ENCODE measurements around the gene PDIK1L.
"Not testable (repeated sequence)": the region's sequence is repeated elsewhere in the genome, so short reads cannot be mapped to it uniquely, and the experiment has no call there.

Gene PDIK1L

DNA sequence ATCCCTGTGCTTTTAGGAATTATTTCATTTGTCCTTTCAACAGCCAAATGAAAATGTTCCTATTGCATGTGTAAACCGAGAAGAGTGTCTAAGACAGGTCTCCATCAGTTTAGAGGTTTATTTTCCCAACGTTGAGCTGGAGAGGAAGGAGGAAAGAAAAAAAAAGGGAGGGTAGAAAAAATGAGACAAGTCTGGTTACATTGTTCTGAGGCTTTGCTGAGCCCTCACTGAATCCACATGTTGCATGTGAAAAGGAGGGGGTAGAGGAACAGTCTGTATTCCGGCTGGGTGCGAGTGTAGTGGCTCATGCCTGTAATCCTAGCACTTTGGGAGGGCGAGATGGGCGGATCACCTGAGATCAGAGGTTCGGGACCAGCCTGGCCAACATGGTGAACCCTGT lies 19.2 kb upstream of the PDIK1L start:
- DNase-seq: no peak

DNA sequence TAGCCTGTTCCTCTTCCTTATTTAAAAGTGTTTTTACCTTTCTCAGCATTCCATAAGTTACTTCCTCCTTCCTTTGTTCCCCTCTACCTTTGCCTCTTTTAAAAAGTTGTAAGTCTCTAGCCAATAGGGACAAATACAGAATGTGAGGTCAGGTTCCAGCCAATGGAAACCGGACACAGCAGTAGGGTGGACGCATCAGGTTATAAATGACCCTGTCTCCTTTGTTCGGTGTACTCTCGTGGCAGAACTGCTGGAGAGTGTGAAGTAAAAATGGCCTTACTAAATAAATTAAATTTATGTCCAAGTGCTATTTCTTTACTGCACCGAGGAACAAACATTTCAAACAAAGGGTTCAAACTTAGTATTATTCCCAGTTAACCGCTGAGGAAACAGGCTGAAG lies 18.1 kb upstream of the PDIK1L start:
- DNase-seq: not testable (repeated sequence)

DNA sequence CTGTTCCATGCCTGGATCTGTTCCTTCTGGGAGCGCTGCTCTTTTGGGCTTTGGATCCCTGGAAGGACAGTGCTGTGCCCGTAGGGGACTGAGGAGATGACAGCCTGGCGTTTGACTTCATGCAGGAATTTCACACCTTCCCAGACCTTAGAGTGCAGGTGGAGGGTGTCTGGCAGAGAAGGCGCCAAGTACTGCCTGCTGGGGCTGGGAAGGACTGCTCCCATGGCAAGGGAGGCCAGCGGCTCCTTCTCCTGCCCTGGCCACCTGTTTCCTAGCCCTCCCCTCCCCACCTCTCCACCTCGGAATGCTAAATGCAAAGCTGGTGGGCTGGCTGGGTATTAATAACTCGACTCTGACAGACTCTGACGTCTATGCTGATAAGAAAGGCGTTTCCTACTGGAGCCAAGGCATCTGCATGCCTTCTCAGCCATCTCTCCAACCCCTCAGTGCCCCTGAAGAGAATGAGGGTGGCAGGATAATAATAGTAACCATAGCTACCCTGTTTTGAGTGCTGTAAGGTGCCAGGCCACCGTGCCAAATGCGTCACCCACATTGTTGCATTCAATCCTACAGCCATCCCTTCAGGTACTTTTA lies 17.5 kb upstream of the PDIK1L start:
- no peak for DNase-seq

DNA sequence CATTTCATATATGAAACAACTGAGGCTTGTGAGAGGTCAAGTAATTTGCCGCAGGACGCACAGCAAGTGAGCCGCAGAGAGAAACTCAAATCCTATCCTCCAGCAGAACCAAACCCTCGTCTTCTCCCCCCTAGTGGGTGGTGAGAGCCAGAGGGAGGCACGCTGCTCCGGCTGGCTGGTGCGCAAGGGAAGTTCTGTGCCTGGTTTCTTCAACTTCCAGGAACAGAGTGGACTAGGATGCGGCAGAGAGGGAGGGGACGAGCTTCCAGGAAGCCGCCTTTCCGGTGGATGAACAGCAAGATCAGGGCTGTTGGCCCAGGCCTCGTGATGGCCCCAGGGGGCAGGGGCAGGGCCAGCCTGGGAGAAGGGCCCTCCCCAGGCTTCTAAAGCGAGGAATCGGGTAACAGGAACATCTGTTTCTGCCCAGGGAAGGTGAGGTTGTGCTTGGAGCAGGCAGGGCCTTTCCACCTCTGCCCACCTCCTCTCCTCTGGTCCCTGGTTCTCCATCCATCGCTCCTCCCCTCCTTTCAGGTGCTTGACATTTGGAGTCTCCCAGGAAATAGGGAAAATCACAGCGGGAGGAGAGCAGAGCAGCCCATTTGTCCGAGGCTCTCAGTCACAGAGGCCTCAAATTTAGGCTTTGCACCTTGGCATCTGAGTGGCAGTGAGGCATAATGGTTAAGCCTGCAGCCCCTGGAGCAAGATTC lies 16.8 kb upstream of the PDIK1L start:
- DNase-seq: no peak

DNA sequence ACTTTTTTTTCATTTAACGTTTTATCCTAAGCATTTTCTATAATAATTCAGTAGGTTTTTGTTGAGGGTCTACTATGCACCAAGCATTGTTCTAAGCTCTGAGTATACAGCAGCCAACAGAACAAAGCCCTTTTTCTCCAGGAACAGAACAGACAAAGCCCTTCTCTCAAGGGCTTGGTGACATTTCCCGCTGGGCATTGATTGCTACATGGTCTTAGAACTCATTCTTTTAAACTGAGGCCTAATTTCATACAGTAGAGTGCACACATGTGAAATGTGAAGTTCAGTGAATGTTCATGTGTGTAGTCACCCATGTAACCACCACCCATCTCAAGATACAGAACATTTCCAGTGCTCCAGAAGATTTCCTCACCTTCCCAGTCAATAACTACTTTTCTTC lies 15.2 kb upstream of the PDIK1L start:
- DNase-seq: no peak

DNA sequence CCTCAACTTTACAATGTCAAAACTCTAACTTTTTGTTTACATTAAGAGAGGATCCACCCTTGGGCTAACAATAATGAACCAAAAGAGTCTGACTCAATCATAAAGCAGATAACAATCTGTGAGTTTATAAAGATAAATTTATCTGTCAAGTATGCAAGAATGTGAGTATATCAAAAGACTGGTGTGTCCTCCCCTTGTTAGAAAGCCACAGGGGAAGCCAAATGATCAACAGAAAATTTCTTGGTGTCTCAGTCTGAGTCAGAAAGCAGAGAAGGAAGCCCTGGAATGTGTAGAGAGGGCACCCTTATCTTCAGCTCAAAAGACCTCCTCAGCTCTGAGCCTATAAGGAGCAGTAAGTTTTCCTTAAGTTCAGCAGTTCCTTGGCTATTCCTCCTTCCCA lies 13.9 kb upstream of the PDIK1L start:
- DNase-seq: no peak

DNA sequence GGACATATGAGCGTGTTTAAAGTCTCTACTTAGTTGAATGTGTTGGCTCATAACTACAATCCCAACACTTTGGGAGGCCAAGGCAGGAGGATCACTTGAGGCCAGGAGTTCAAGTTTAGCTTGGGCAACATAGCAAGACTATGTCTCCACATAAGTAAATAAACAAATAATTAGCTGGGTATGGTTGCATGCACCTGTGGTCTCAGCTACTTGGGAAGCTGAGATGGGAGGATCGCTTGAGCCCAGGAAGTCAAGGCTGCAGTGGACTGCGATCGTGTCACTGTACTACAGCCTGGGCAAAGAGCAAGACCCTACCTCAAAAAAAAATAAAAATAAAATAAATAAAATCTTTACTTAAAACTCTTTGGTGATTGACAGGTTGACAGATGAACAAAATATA lies 13.0 kb upstream of the PDIK1L start:
- DNase-seq: no peak

DNA sequence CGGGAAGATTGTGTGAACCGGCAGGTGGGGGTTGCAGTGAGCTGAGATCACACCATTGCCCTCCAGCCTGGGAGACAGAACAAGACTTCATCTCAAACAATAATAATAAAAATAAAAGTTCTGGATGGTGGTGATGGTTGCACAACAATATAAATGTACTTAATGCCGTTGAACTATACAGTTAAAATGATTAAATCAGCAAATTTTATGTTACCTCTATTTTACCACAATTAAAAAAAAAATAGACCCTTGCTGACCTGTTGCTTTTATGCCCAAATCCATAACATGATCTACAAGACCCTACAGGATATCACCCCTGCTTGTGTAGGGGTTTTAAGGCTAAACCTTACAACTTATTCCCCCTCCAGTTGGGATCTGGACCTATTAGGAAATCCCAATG lies 11.8 kb upstream of the PDIK1L start:
- no peak for DNase-seq

DNA sequence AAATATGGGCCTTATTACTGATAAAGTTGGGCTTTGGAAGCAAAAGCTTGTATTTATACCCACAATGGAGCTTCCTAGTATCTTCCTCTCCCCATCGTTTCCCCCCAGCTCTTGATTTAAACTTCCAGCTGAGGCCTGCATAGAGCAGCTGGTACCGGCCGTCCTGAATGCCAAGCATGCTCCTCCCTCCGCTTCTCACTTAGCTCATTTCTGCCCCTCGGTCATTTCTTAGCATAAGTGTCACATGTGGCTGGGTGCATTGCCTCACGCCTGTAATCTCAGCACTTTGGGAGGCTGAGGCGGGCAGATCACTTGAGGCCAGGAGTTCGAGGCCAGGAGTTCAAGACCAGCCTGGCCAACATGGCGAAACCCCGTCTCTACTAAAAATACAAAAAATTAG lies 11.4 kb upstream of the PDIK1L start:
- not testable (repeated sequence) for DNase-seq

DNA sequence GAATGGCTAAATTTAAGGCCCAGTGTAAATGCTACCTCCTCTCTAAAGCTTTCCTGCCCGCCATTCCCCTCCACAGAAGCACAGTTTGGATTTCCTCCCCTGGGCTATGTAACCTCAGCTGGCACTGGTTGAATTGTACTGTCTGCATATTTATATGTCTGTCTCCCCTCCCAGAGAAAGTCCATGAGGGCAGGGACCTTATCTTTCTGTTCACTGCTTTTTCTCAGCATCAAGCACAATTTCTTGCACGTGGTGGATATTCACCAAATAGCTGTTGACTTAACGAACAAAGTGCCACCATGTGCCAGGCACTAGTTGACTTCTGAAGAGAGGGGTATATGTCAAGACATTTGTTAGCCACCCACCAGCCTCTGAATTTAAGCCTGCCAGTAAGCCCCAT lies 9.5 kb upstream of the PDIK1L start:
- DNase-seq: no peak

DNA sequence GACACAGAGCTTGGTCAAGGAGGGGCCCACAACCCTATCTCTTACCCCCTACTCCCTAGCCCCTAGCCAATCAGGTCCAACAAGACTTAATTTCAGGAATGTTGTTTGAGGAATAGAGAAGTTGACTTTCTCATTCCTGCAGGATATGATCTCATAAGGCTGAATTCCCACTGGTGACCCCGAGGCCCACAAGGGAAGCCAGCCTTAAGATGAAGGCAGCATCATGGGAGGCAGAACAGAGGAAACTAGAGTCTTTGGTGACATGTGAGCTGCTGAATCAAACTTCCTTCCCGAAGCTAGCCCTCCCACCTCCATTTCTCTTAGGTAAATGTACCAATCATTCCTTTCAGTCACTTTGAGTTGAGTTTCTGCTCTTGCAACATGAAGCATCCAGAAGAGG lies 9.1 kb upstream of the PDIK1L start:
- no peak for DNase-seq

DNA sequence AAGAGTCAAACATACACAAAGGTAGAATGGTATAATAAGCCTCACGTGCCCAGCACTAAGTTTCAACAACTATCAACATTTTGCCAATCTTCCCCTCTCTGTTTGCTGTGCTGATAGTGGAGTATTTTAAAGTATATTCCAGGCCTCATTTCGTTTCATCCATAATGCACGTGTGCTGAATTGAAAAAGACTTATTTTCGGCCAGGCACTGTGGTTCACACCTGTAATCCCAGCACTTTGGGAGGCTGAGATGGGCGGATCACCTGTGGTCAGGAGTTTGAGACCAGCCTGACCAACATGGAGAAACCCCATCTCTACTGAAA lies 6.4 kb upstream of the PDIK1L start:
- not testable (repeated sequence) for DNase-seq

DNA sequence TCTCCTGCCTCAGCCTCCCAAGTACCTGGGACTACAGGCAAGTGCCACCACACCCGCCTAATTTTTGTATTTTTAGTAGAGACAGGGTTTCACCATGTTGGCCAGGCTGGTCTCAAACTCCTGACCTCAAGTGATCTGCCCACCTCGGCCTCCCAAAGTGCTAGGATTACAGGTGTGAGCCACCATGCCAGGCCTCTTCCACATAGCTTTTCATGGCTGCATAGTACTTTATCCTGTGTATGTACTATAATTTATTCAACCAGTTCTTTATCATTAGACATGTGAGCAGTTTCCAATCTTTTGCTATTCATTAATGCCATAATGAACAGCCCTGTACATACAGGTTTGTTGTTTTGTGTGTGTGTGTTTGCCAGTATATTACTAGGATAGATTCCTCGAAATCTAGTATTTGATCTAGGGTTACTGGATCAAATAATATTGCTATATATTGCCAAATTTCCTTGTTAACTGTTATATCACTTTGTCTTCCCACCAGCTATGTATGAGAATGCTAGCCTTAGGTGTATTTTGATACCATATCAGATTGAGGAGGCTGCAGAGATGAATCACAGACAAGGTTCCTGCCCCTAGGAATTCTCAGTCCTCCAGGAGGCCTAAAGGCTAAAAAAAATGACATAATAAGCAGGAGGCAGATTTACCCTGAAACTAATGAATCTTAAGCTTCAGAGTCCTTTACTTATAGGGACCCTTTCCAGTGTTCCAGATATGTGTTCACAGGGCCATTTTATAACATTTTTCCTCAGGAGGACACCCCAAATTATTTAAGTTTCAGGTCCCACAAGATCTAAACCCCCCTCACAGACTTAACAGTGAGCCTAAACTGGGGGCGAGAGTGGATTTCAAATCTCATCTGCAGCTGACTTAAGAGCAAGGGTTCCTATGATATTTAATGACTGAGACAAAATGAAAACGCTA lies 2.1 kb upstream of the PDIK1L start:
- no peak for DNase-seq

DNA sequence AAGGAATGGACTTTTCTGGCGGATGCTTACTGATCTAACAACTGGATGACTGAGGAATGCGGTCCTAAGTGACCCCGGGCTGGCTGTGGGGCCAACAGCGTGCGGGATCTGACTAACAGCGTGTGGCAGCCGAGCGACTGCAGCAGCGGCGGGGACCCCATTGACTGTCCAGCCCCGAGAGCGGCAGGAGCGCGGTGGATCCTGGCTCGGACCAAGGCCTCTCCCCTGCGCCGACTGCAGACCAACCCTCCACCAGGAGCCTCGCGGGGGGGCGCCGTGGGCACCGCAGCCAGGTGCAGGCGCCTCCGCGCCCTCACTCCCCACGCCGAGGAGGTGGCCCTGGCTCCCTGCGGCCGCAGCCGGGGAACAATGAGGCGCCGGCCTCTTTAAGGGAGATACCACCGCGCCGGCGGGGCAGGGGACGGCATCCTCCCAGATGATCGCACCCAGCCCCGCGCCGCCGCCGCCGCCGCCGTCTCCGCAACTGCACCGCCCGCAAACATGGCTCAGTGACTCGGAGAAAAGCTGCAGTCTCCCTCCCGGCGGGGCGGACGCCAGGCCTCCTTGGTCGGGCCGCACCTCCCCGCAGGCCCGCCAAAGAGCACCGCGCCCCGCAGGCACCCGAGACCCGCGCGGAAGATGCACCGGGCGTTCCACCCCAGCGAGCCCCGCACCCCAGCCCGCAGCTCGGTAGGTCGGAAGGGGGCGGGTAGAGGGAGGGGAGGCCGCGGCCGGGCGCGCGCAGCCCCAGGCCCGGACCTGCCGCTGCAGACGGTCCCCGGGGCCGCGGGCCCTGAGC lies 694 bp upstream of the PDIK1L start:
- DNase-seq: peak; percentile 73 to 80

DNA sequence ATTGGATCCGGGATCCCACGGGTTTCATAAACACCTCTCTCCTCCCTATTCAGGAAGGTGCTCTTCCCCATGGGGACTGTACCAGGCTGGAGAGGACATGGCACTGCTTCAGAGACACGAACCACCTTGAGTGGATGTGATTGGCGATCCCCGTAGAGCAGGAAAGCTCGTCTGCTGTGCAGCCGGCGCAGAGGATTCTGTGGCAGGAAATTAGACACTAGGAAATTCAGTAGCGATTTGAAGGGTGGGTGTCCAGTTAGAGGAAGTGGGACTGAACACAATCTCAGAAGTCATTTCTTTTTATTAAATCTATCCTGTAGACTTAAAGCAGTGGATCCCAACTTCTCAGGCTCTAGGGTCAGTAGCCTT lies 767 bp downstream of the PDIK1L start:
- DNase-seq: no peak

DNA sequence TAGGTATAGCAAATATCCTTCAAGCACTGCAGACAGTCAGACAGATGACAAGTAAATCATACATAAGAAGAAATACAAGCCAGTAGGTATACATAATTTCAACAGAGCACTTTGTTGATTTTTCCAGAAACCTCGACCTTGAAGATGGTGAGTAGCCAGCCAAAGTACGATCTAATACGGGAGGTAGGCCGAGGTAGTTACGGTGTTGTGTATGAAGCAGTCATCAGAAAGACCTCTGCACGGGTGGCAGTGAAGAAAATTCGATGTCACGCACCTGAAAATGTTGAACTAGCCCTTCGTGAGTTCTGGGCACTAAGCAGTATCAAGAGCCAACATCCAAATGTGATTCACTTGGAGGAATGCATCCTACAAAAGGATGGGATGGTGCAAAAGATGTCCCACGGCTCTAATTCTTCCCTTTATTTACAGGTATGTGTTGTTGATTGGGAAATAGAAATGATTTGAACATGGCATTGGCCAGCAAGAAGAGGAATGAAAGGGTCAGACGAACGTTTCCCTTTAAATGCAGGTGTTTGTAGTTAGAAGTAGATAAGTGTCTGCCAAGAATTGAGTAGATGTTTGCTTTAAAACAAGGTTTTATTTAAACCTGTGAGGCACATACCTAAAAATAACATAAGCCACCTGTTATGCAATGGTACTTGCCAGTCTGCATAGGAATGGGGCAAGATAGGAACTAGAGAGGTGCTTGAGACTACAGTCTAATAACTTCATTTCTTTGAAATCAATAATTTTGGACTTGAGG lies 2.7 kb downstream of the PDIK1L start:
- DNase-seq: no peak

DNA sequence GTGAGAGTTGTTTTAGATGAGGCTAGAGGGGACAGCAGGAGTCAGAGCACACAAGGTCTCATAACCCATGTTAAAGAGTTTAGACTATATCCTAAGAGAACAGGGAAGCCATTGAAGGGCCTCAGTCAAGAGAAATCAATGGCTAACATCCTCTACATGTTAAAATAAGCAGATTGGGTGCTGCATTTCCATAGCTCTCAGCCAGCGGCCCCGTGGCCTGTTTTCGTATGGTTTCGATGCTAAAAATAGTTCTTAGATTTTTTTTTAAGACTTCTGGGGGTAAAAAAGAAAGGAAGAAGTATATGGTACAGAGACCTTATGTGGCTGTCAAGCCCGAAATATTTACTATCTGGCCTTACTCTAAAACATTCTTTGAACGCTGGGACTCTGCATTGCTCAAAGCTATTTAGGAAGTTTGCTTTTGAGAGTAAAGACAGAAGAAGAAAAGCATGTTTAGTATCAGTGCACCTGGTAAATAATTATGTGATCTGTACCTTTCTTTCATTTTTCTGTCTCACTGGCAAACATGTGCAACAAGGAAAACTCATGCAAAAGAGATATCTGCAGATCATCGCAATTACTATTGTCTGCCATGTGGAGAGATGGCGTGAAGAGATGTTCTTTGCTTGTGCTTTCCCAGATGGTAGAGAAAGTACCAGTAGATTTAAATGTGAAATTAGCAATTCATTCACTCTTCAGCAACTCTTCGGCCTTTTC lies 8.4 kb downstream of the PDIK1L start:
- no peak for DNase-seq

DNA sequence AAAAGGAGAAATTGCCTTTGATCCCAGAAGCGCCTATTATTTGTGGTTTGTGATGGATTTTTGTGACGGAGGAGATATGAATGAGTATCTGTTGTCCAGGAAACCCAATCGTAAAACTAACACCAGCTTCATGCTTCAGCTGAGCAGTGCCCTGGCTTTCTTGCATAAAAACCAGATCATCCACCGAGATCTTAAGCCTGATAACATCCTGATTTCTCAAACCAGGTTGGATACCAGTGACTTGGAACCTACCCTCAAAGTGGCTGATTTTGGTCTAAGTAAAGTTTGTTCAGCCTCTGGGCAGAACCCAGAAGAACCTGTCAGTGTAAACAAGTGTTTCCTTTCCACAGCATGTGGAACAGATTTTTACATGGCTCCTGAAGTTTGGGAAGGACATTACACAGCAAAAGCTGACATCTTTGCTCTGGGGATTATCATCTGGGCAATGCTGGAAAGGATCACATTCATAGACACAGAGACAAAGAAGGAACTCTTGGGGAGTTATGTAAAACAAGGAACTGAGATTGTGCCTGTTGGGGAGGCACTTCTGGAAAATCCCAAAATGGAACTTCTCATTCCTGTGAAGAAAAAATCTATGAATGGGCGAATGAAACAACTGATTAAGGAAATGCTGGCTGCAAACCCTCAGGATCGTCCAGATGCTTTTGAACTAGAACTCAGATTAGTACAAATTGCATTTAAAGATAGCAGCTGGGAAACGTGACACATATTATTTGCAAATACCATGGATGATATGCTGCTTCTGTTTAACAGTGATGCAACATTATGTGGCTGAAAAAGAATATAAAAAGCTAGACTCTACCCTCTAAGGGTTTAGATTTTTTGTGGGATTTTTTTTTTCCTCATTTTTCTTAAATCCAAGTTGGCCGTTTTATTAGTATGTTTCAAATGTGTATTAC lies 10.5 kb downstream of the PDIK1L start:
- no peak for DNase-seq

DNA sequence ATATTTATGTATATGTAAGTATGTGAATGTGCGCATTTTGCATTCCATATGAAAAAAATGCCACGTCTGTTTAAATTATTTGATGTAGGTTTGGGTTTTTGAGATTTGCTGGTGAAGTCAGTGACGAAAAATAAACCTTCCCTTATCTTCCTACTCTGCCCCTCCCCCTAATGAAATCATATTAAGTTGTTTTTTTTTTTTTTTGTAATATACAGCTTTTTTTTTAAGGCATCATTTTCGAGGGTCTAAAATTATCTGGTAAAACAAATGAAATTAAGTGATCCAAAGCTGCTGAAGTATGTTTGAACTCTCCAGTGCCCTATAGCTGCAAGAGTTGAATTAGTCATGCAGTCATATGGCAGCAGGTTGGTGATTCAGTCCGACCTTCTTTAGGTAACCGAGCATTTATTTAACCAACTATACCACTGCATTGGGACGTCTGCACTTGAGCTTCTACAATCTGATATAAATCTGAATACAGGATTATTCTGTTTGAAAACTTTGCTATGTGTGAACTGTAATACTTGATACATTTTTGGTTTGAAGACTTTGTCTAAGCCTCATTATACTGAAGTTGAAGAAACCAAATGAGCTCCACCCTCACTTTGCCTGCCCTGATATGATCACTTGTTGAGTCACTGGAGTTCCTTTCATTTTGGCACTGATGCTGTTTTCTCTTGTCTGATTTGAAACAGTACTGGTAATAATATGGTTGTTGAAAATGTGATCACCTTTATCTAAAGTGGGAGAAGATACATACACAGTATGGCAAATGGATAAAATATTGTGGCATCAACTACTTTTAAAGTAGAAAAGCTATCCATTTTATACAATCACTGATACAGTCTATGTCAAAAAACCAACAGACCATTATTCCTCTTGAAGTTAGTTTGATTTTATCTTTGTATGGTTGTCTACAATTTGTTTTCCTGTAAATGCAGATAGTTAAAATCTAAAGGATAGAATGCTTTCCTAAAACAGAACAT lies 11.7 kb downstream of the PDIK1L start:
- DNase-seq: peak; percentile 14 to 15

All from activated T-cell treated with anti-CD3 and anti-CD28 coated beads, Interleukin-2, amount 50 U/mL, for 48 hours (primary cell).